Heart right ventricle (tissue), 16 donors: ENCODE results near the gene MPHOSPH8. TPM values are rescaled to one million over a fixed set of nuclear protein-coding genes. Genes with fewer than 3 reads are reported as not detected.

Experiments used
- ATAC-seq, 8 donors: fragments of 200-7000 bp; cut with Tn5 transposase; one replicate each; pipeline ENCODE4 v1.9.1; 2020; ENCODE audit warnings: mild to moderate bottlenecking in 8 of 8, moderate library complexity in 8 of 8, moderate number of reproducible peaks in 1 of 8
- DNase-seq, 2 donors: peaks; one replicate each; pipeline ENCODE4 v3.0.0-alpha.2; 2020
- H3K27ac ChIP-seq, 10 donors: fragments of 200-600 bp; sonication (generic) in 2 of 10; one replicate each; pipeline versions ENCODE4 v1.5.0 to v1.8.0; 2020 to 2022; ENCODE audit warnings: mild to moderate bottlenecking in 3 of 10
- H3K27me3 ChIP-seq, 7 donors: fragments of 200-600 bp; one replicate each; pipeline ENCODE4 v1.8.0; 2021 to 2022; ENCODE audit warnings: mild to moderate bottlenecking in 2 of 7
- H3K36me3 ChIP-seq, 9 donors: fragments of 200-600 bp; sonication (generic) in 1 of 9; one replicate each; pipeline versions ENCODE4 v1.5.0 to v1.8.0; 2020 to 2022; ENCODE audit warnings: mild to moderate bottlenecking in 2 of 9
- H3K4me1 ChIP-seq, 9 donors: fragments of 200-600 bp; sonication (generic) in 1 of 9; one replicate each; pipeline versions ENCODE4 v1.5.0 to v1.8.0; 2020 to 2022; ENCODE audit warnings: mild to moderate bottlenecking in 4 of 9
- H3K4me3 ChIP-seq, 10 donors: fragments of 200-600 bp; sonication (generic) in 2 of 10; one replicate each; pipeline versions ENCODE4 v1.5.0 to v1.8.0; 2020 to 2022; ENCODE audit warnings: mild to moderate bottlenecking in 7 of 10, moderate library complexity in 2 of 10
- H3K9me3 ChIP-seq, 11 donors: fragments of 200-600 bp in 10 of 11; sonication (generic) in 2 of 11; one replicate each; pipeline versions ENCODE4 v1.5.0 to v1.8.0; 2013 to 2022; ENCODE audit warnings: mild to moderate bottlenecking in 2 of 11, control low read depth in 1 of 11, moderate library complexity in 1 of 11
- CTCF ChIP-seq, 9 donors: fragments of 200-600 bp; sonication (generic) in 2 of 9; IDR thresholded peaks; one replicate each; pipeline versions ENCODE4 v1.5.0 to v1.8.0; 2021 to 2022; ENCODE audit warnings: antibody characterized with exemption in 9 of 9, mild to moderate bottlenecking in 5 of 9, moderate library complexity in 1 of 9
- WGBS, 2 donors: extraction: QIAGEN DNeasy Blood & Tissue Kit; methylation state at CpG; one replicate each; pipeline ENCODE4 v1.1.7; 2013; ENCODE audit warnings: inconsistent platforms in 1 of 2; 5-methylcytosine and 5-hydroxymethylcytosine counted together
- intact Hi-C, 10 donors: fragments of 100-400 bp; cut with DNase I; formaldehyde crosslinking; loops; one replicate each; pipeline versions ENCODE4 v1.11.1 to v1.14.2; 2022
- polyA plus RNA-seq, 2 donors: library from polyadenylated mRNA; stranded (reverse); fragments of 200-250 nt; gene quantifications; one replicate each; pipeline ENCODE4 v1.2.3, GENCODE V29; 2013
- total RNA-seq, 10 donors: library from RNA; stranded (reverse); fragmentation: NEBNext Ultra II Directional in 3 of 10; extraction: Animal tissue kit (Norgen Biotek cat#: 25700) in 3 of 10; gene quantifications; one replicate each; pipeline versions ENCODE4 v1.2.1 to v1.2.4, GENCODE V29; 2021 to 2023
- donor health status: Arrhythmogenic right ventricular cardiomyopathy.
- donor health status: ischemic (EF 13 %, LVEDD 7.1; RV severe dilation, severe dysfunction).
- donor health status: healthy with polysubstance abuse.
- donor health status: DM: no; HTN: yes; CAD: no.
- donor health status: DM: no; HTN: no; CAD: no.
- donor health status: ischemic (EF 25% LVEDD 6.9; RV normal size, moderate dysfunction).
- donor health status: ischemic (EF 25% LVEDD 5.7; RV mildly dilated, moderate dysfunction).
- donor health status: healthy.
- donor health status: DM: yes; HTN: yes; CAD: no.
- donor health status: Ischemic cardiomyopathy.
- donor health status: ischemic (EF 35%, LVEDD 5.7; RV mildly dilated, moderate dysfunction).
- donor health status: nonischemic (EF 11% LVEDD 7.7; RV severe dilation, severe dysfunction).
- donor health status: DM: yes; HTN: yes; CAD: no.
- donor health status: PGD.
- donor health status: ischemic (EF 29% LVEDD 5.4; RV normal size, mild dysfunction).
- donor health status: nonischemic (EF 23%, LVEDD 6.1; RV moderate dilation, normal function).

The MPHOSPH8 gene
- total and polyA plus RNA-seq, 12 donors, result 13.3 to 50.5 (median 31.0) TPM

GRCh38 chr13:19589312-19589711 is 44.1 kb upstream of the MPHOSPH8 start:
- TF ChIP-seq CTCF (IDR thresholded peaks at IDR 0.05), result no peak
- Histone ChIP-seq H3K36me3 (no peaks in the 10 kb centered on the region), H3K9me3 (no peaks in the 10 kb centered on the region), H3K4me3 (no peak overlapping the region), H3K27me3 (peaks cover 0 to 11% (median 0%) of the 10 kb centered on the region in 7 donors), H3K4me1 (peaks cover 0 to 13% (median 0%) of the 10 kb centered on the region in 9 donors), H3K27ac (no peak overlapping the region)
- DNase-seq (no peak), ATAC-seq (no peak)
- intact Hi-C loops, result loop anchor here in 1 of 10 donors (5.0 kb wide), 1 partner anchor 298 kb away; no protein-coding TSS in a partner anchor
- WGBS, 2 donors, result 61 to 62% methylated on average over 2 of the region's 2 CpGs

GRCh38 chr13:19590423-19590822 is 43.0 kb upstream of the MPHOSPH8 start:
- intact Hi-C loops, result no loop called here
- WGBS, 2 donors, result 79 to 82% methylated on average over 5 of the region's 5 CpGs
- DNase-seq (no peak), ATAC-seq (no peak)
- H3K27me3 ChIP-seq, result peaks cover 0 to 7% (median 0%) of the 10 kb centered on the region in 7 donors
- peaks cover 0 to 13% (median 0%) of the 10 kb centered on the region in 9 donors for H3K4me1 ChIP-seq
- H3K9me3 ChIP-seq, result no peaks in the 10 kb centered on the region
- no peak for TF ChIP-seq CTCF (IDR thresholded peaks at IDR 0.05)
- H3K36me3 ChIP-seq, result no peaks in the 10 kb centered on the region
- H3K4me3 ChIP-seq, result no peak overlapping the region
- no peak overlapping the region for H3K27ac ChIP-seq

- Histone ChIP-seq H3K4me3 (no peak overlapping the region), H3K27me3 (peaks cover 0 to 7% (median 0%) of the 10 kb centered on the region in 7 donors), H3K4me1 (peaks cover 0 to 10% (median 0%) of the 10 kb centered on the region in 9 donors), H3K27ac (no peak overlapping the region), H3K9me3 (no peaks in the 10 kb centered on the region), H3K36me3 (no peaks in the 10 kb centered on the region)
- ATAC-seq (no peak), DNase-seq (no peak)
- intact Hi-C loops, result no loop called here
- WGBS, 2 donors, result 79 to 87% methylated on average over 7 of the region's 7 CpGs
- TF ChIP-seq CTCF (IDR thresholded peaks at IDR 0.05), result no peak
These were observed 41.6 kb upstream of the MPHOSPH8 start for GRCh38 chr13:19591864-19592263.

GRCh38 chr13:19592657-19593180 is 40.7 kb upstream of the MPHOSPH8 start:
- no peaks in the 10 kb centered on the region for H3K36me3 ChIP-seq
- H3K27ac ChIP-seq, result no peak overlapping the region
- no peak for ATAC-seq
- 77 to 96% methylated on average over 1 of the region's 1 CpG for WGBS, 2 donors
- no peaks in the 10 kb centered on the region for H3K9me3 ChIP-seq
- H3K4me3 ChIP-seq, result no peak overlapping the region
- intact Hi-C loops, result no loop called here
- TF ChIP-seq CTCF (IDR thresholded peaks at IDR 0.05), result no peak
- no peak for DNase-seq
- peaks cover 0 to 12% (median 0%) of the 10 kb centered on the region in 7 donors for H3K27me3 ChIP-seq
- peaks cover 0 to 1% (median 0%) of the 10 kb centered on the region in 9 donors for H3K4me1 ChIP-seq
